ENCODE measurements around the gene COL27A1. TPM values are rescaled to one million over a fixed set of nuclear protein-coding genes. Genes with fewer than 3 reads are reported as not detected.

COL27A1 gene
- total RNA-seq, 1 donor from 2014 or later, result 61.4 TPM

- TF ChIP-seq CTCF (IDR thresholded peaks at IDR 0.05; ENCODE audit: unreplicated experiment), result no peak
- no peak overlapping the region for H3K27ac Mint-ChIP-seq (ENCODE audit: unreplicated experiment)
- DNase-seq (ENCODE audit: low spot score), result no peak
- H3K36me3 Mint-ChIP-seq (ENCODE audit: low read depth, unreplicated experiment), result peaks cover 18% of the 10 kb centered on the region
- no peaks in the 10 kb centered on the region for H3K9me3 Mint-ChIP-seq (ENCODE audit: unreplicated experiment)
- peaks cover 4% of the 10 kb centered on the region for H3K27me3 Mint-ChIP-seq (ENCODE audit: unreplicated experiment)
- H3K4me3 Mint-ChIP-seq (ENCODE audit: unreplicated experiment), result no peak overlapping the region
- H3K4me1 Mint-ChIP-seq (ENCODE audit: unreplicated experiment), result no peaks in the 10 kb centered on the region
Measured at GRCh38 chr9:114312513-114312875, 157.2 kb downstream of the COL27A1 start.

- peaks cover 2% of the 10 kb centered on the region for H3K27me3 Mint-ChIP-seq (ENCODE audit: unreplicated experiment)
- no peak for TF ChIP-seq CTCF (IDR thresholded peaks at IDR 0.05; ENCODE audit: unreplicated experiment)
- H3K4me3 Mint-ChIP-seq (ENCODE audit: unreplicated experiment), result no peak overlapping the region
- H3K27ac Mint-ChIP-seq (ENCODE audit: unreplicated experiment), result no peak overlapping the region
- H3K4me1 Mint-ChIP-seq (ENCODE audit: unreplicated experiment), result no peaks in the 10 kb centered on the region
- no peaks in the 10 kb centered on the region for H3K9me3 Mint-ChIP-seq (ENCODE audit: unreplicated experiment)
- DNase-seq (ENCODE audit: low spot score), result no peak
- H3K36me3 Mint-ChIP-seq (ENCODE audit: low read depth, unreplicated experiment), result peaks cover 17% of the 10 kb centered on the region
Measured at GRCh38 chr9:114313186-114313585, 157.8 kb downstream of the COL27A1 start.

GRCh38 chr9:114314256-114314867 is 159.0 kb downstream of the COL27A1 start:
- TF ChIP-seq CTCF (IDR thresholded peaks at IDR 0.05; ENCODE audit: unreplicated experiment), result no peak
- H3K36me3 Mint-ChIP-seq (ENCODE audit: low read depth, unreplicated experiment), result peaks cover 14% of the 10 kb centered on the region
- no peaks in the 10 kb centered on the region for H3K4me1 Mint-ChIP-seq (ENCODE audit: unreplicated experiment)
- H3K4me3 Mint-ChIP-seq (ENCODE audit: unreplicated experiment), result no peak overlapping the region
- no peak overlapping the region for H3K27ac Mint-ChIP-seq (ENCODE audit: unreplicated experiment)
- DNase-seq (ENCODE audit: low spot score), result no peak
- peaks cover 2% of the 10 kb centered on the region for H3K27me3 Mint-ChIP-seq (ENCODE audit: unreplicated experiment)
- H3K9me3 Mint-ChIP-seq (ENCODE audit: unreplicated experiment), result no peaks in the 10 kb centered on the region

GRCh38 chr9:114314881-114315722 is 159.8 kb downstream of the COL27A1 start:
- peak overlapping the region; percentile 8 for H3K4me3 Mint-ChIP-seq (ENCODE audit: unreplicated experiment)
- peaks cover 2% of the 10 kb centered on the region for H3K27me3 Mint-ChIP-seq (ENCODE audit: unreplicated experiment)
- no peak for TF ChIP-seq CTCF (IDR thresholded peaks at IDR 0.05; ENCODE audit: unreplicated experiment)
- no peaks in the 10 kb centered on the region for H3K9me3 Mint-ChIP-seq (ENCODE audit: unreplicated experiment)
- DNase-seq (ENCODE audit: low spot score), result no peak
- peaks cover 11% of the 10 kb centered on the region for H3K36me3 Mint-ChIP-seq (ENCODE audit: low read depth, unreplicated experiment)
- no peak overlapping the region for H3K27ac Mint-ChIP-seq (ENCODE audit: unreplicated experiment)
- H3K4me1 Mint-ChIP-seq (ENCODE audit: unreplicated experiment), result no peaks in the 10 kb centered on the region

Data from endothelial cell (in vitro differentiated cells).